CD4-positive, alpha-beta T cell (primary cell): ENCODE results near the gene LHFPL4. TPM values are rescaled to one million over a fixed set of nuclear protein-coding genes. Genes with fewer than 3 reads are reported as not detected.

Experiments used
- ATAC-seq: fragments of 200-7000 bp; cut with Tn5 transposase; one replicate; pipeline ENCODE4 v1.10.0; 2022; ENCODE audit warnings: mild to moderate bottlenecking; ENCODE audit not compliant: poor library complexity
- CTCF ChIA-PET: fragments of 350-600 bp; sonication (Branson Sonifier 250); formaldehyde crosslinking; loops from one replicate; lab custom pipeline; 2021; ENCODE audit warnings: antibody characterized with exemption, inconsistent platforms; lab: Charles Lee
- POLR2A ChIA-PET: fragments of 350-600 bp; sonication (Branson Sonifier 250); formaldehyde crosslinking; loops from one replicate; lab custom pipeline; 2021; ENCODE audit warnings: antibody characterized with exemption, inconsistent platforms; lab: Charles Lee
- DNase-seq, 14 experiments: peaks; one replicate each; pipeline ENCODE4 v3.0.0-alpha.2; 2013 to 2020; ENCODE audit warnings: mixed read lengths in 2 of 14
- H3K27ac ChIP-seq, 2 donors: one replicate each; pipeline versions ENCODE4 v1.5.1 to v1.7.0; 2013; ENCODE audit warnings: low read length in 2 of 2, low read depth in 1 of 2, mild to moderate bottlenecking in 1 of 2
- H3K27me3 ChIP-seq, 2 experiments: 1 replicate in 1 of 2; 2 replicates in 1 of 2; pipeline versions ENCODE4 v1.6.1 to v1.7.0; 2013; ENCODE audit warnings: low read length in 2 of 2, control low read depth in 1 of 2, mild to moderate bottlenecking in 1 of 2, moderate library complexity in 1 of 2; ENCODE audit not compliant: insufficient read depth in 2 of 2, control insufficient read depth in 1 of 2
- H3K36me3 ChIP-seq: one replicate; pipeline ENCODE4 v1.6.1; 2013; ENCODE audit warnings: low read length, control low read depth; ENCODE audit not compliant: insufficient read depth
- H3K4me1 ChIP-seq: one replicate; pipeline ENCODE4 v1.6.1; 2013; ENCODE audit warnings: low read length, control low read depth; ENCODE audit not compliant: insufficient read depth
- H3K4me3 ChIP-seq: one replicate; pipeline ENCODE4 v1.5.1; 2013; ENCODE audit warnings: mild to moderate bottlenecking, low read length, moderate library complexity
- H3K9me3 ChIP-seq, 2 experiments: 1 replicate in 1 of 2; 2 replicates in 1 of 2; pipeline versions ENCODE4 v1.6.1 to v1.7.0; 2013; ENCODE audit warnings: low read length in 2 of 2, mild to moderate bottlenecking in 2 of 2, control low read depth in 1 of 2, moderate library complexity in 1 of 2; ENCODE audit not compliant: control insufficient read depth in 1 of 2, insufficient read depth in 1 of 2
- H3K27ac Mint-ChIP-seq: one replicate; pipeline ENCODE4 v1.8.0; 2020; ENCODE audit warnings: mixed read lengths
- H3K27me3 Mint-ChIP-seq: one replicate; pipeline ENCODE4 v1.8.0; 2021; ENCODE audit warnings: mixed read lengths
- H3K36me3 Mint-ChIP-seq: one replicate; pipeline ENCODE4 v1.8.0; 2021; ENCODE audit warnings: low read depth, mixed read lengths
- H3K4me1 Mint-ChIP-seq: one replicate; pipeline ENCODE4 v1.8.0; 2021; ENCODE audit warnings: low read depth, mixed read lengths
- H3K4me3 Mint-ChIP-seq: one replicate; pipeline ENCODE4 v1.8.0; 2020; ENCODE audit warnings: mild to moderate bottlenecking, mixed read lengths
- H3K9me3 Mint-ChIP-seq: one replicate; pipeline ENCODE4 v1.8.0; 2020; ENCODE audit warnings: mixed read lengths
- CTCF ChIP-seq: fragments of 200-600 bp; IDR thresholded peaks from one replicate; pipeline ENCODE4 v1.8.0; 2022; ENCODE audit warnings: antibody characterized with exemption, mild to moderate bottlenecking
- intact Hi-C, 2 experiments: fragments of 100-400 bp; cut with DNase I in 1 of 2; cut with micrococcal nuclease in 1 of 2; formaldehyde crosslinking; loops; one replicate each; pipeline versions ENCODE4 v1.15.1 to v1.9.0; 2023 to 2025; cut with DNase I, micrococcal nuclease
- total RNA-seq, 174 experiments: library from RNA in 2 of 174; stranded (reverse) in 2 of 174; gene quantifications; one replicate each; pipeline ENCODE4 v1.2.3 and lab custom pipeline; 2021 to 2026

The LHFPL4 gene
- total RNA-seq, 2 experiments from 2014 or later: not detected

GRCh38 chr3:9552252-9552999, 1.2 kb downstream of the LHFPL4 start:
- ChIA-PET CTCF (no interaction called here), POLR2A (no interaction called here)
- Mint-ChIP-seq H3K4me3 (no peak overlapping the region), H3K9me3 (peaks cover 5% of the 10 kb centered on the region), H3K36me3 (no peaks in the 10 kb centered on the region), H3K27me3 (peaks cover 79% of the 10 kb centered on the region), H3K4me1 (peaks cover 3% of the 10 kb centered on the region), H3K27ac (no peak overlapping the region)
- no peak for ATAC-seq
- peaks cover 7% of the 10 kb centered on the region for H3K4me1 ChIP-seq
- TF ChIP-seq CTCF: no peak
- H3K9me3 ChIP-seq: peaks cover 0 to 15% of the 10 kb centered on the region in 2 experiments
- H3K27me3 ChIP-seq: peaks cover 30 to 43% of the 10 kb centered on the region in 2 experiments
- no peak overlapping the region for H3K27ac ChIP-seq
- no peaks in the 10 kb centered on the region for H3K36me3 ChIP-seq
- intact Hi-C loops: no loop called here
- DNase-seq: peak in 13 of 14 experiments; percentile 4 to 53 (median 13)
- H3K4me3 ChIP-seq: no peak overlapping the region

GRCh38 chr3:9550999-9551398, 2.6 kb downstream of the LHFPL4 start:
- H3K27ac Mint-ChIP-seq: no peak overlapping the region
- ChIA-PET POLR2A (no interaction called here), CTCF (no interaction called here)
- no peak overlapping the region for H3K27ac ChIP-seq
- peaks cover 7% of the 10 kb centered on the region for H3K4me1 ChIP-seq
- DNase-seq (no peak), ATAC-seq (no peak)
- no peak overlapping the region for H3K4me3 ChIP-seq
- peaks cover 3% of the 10 kb centered on the region for H3K4me1 Mint-ChIP-seq
- H3K27me3 ChIP-seq: peaks cover 30 to 43% of the 10 kb centered on the region in 2 experiments
- peaks cover 5% of the 10 kb centered on the region for H3K9me3 Mint-ChIP-seq
- intact Hi-C loops: no loop called here
- H3K9me3 ChIP-seq: peaks cover 0 to 15% of the 10 kb centered on the region in 2 experiments
- no peak for TF ChIP-seq CTCF
- H3K27me3 Mint-ChIP-seq: peaks cover 83% of the 10 kb centered on the region
- H3K4me3 Mint-ChIP-seq: no peak overlapping the region
- H3K36me3 Mint-ChIP-seq: no peaks in the 10 kb centered on the region
- no peaks in the 10 kb centered on the region for H3K36me3 ChIP-seq

GRCh38 chr3:9549600-9549999, 4.0 kb downstream of the LHFPL4 start:
- Mint-ChIP-seq H3K4me1 (peaks cover 3% of the 10 kb centered on the region), H3K4me3 (no peak overlapping the region), H3K36me3 (no peaks in the 10 kb centered on the region), H3K27me3 (peaks cover 77% of the 10 kb centered on the region), H3K27ac (no peak overlapping the region), H3K9me3 (peaks cover 5% of the 10 kb centered on the region)
- Histone ChIP-seq H3K27ac (no peak overlapping the region), H3K27me3 (peaks cover 30 to 36% of the 10 kb centered on the region in 2 experiments), H3K9me3 (peaks cover 0 to 15% of the 10 kb centered on the region in 2 experiments), H3K4me1 (peaks cover 7% of the 10 kb centered on the region), H3K36me3 (no peaks in the 10 kb centered on the region), H3K4me3 (no peak overlapping the region)
- ATAC-seq (no peak), DNase-seq (no peak)
- intact Hi-C loops: no loop called here
- TF ChIP-seq CTCF: no peak
- ChIA-PET POLR2A (no interaction called here), CTCF (no interaction called here)
